GM18505 (cell line): ENCODE measurements around the gene ERN1.

Experiments
- ATAC-seq: cut with Tn5 transposase; IDR thresholded peaks from one replicate; pipeline ENCODE4 v1.9.1; 2021; ENCODE audit not compliant: unreplicated experiment
- POLR2A ChIP-seq: IDR thresholded peaks from 4 replicates; pipeline ENCODE4 v1.6.1; 2011; ENCODE audit warnings: borderline replicate concordance; ENCODE audit not compliant: insufficient read depth, insufficient read length; ENCODE audit errors: extremely low read depth

Gene ERN1

DNA sequence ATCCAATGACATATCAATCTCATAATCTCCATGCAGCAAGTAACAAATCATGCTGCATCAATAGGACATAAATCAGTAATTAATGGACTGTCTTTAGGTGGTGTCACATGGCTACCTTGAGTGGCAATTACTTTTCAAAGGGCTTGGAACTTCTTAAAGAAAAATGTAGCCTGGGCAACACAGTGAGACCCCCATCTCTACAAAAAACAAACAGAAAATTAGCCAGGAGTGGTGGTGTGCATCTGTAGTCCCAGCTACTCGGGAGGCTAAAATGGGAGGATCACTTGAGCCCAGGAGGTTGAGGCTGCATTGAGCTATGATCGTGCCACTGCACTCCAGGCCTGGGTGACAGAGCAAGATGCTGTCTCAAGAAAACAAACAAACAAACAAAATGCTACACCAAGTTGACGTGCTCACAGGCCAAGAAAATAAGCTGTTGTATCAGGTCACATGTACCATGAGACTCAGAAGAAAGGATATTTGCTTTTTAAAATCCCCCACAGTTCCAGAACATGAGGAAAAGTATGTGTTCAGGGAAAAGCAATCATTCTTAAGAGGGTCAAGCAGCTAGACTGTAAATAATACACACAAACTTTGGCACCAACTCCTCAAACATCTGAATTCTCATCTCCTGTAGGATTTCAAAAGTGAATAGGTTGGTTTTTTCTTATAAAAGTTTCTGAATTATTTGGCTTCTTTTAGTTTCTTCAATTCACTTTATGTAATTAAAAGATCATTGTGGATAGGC, 23.8 kb upstream of the ERN1 start:
- no peak for ATAC-seq
- TF ChIP-seq POLR2A = no peak

DNA sequence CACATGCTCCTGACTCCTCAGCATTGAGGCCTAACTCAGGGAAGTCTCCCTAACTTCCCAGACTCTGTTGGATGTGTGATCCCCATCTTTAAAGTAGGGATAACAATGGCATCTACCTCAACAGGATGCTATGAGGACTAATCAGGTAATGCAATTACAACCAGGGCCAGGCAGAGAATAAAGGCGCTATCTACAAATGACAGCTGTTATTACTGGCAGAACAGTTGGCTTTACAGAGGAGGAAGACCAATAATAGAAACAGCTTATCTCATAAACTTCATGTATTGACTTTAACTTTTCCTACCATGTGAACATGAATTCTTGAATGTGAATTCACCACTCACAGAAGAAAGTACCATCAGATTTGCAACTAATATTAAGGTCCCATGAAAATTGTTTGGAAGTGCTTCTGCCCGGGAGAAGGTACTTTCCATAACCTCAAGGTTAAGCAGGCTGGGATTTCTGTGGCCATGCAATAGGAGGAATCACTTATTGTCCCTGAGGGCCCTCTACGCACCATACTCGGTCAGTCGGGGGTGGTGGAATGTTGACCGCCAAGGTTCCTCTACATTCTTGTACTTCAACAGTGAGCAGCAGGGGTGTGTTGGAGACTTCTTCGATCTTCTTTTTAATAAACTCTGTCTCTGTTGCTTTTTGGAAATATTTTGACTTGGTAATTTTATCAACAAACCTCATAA, 22.6 kb upstream of the ERN1 start:
- no peak for ATAC-seq
- TF ChIP-seq POLR2A = no peak

DNA sequence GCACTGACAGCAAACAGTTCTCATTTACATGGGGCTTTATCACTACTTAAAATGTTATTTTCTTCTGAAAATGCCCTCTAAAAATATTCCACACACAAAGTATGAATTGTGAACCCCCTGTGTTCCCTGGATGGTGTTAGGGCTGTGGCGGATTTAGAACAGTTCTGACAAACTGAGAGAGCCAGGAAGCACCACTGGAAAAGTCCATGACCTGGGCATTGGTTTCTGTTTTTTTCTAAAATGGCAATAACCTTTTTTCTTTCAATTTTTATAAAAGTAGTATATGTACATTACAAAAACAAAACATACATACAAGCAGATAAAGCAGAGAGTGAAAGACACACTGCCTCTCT, 21.0 kb upstream of the ERN1 start:
- no peak for ATAC-seq
- TF ChIP-seq POLR2A = no peak

DNA sequence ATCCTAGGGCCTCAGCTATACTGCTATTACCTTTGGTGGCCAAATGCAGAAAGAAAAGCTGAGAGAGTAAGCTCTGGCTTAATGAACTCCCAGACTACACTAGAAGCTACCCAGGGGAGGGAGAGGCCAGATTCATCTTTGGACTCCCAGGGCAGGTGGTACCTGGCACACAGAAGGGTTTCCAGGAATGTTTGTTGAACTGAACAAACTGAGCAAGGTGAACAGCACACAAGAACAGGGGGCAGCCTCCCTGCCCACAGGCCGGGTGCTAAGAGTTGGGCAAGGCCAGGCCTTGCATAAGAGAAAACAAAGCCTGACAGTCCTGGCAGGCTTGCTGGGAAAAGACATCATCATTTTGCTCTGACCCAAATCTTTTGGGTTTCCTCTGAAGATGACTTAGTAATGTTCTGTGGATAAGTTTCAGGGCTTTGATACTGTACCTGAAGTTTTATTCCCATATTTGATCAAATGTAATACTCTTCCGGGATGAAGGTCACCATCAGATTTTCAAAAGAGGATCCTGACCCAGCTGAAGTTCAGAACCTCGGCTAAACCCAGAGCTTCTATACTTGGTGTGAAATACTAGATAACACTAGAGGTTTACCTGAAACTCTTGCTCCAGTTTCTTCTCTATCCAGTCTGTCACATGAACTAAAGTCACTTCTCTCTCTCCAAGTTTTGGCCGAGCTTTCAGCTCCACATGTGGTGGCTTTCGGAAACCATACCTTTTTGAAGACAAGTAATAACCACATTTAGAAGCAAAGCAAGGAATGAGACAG, 20.5 kb upstream of the ERN1 start:
- TF ChIP-seq POLR2A = no peak
- ATAC-seq = no peak

DNA sequence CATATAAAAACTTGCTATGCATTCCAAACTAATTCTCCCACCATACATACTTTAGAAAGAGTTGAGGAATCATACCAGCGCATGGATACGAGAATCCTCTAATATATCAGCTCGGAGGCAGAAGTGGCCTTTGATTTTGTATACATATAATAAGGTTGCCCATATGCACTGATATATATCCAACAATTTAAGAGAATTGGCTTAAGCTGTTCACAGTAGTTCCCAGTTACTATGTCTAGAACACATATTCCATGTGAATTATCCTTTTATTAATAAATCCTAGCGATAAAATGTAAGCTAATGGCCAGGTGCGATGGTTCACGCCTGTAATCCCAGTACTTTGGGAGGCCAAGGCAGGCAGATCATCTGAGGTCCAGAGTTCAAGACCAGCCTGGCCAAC, 19.3 kb upstream of the ERN1 start:
- no peak for TF ChIP-seq POLR2A
- ATAC-seq = no peak

DNA sequence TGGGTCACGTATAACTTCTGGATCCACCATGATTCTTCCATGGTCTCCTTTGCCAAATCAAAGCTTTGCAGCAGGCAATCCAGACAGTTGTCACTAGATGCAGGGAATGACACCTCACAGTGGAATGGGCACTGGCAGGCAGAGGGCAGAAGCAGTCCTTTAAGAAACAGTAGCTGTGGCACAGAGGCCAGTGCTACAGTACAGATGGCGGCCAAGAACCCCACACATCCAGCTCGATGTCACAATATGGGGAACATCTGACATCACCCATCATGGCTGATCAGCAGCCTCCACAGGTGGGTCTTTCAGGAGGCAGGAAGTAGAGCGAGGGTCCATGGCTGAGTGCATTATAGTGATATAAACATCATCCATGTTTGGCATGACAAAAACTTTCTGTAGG, 18.8 kb upstream of the ERN1 start:
- peak; percentile 17 for TF ChIP-seq POLR2A
- ATAC-seq = no peak

DNA sequence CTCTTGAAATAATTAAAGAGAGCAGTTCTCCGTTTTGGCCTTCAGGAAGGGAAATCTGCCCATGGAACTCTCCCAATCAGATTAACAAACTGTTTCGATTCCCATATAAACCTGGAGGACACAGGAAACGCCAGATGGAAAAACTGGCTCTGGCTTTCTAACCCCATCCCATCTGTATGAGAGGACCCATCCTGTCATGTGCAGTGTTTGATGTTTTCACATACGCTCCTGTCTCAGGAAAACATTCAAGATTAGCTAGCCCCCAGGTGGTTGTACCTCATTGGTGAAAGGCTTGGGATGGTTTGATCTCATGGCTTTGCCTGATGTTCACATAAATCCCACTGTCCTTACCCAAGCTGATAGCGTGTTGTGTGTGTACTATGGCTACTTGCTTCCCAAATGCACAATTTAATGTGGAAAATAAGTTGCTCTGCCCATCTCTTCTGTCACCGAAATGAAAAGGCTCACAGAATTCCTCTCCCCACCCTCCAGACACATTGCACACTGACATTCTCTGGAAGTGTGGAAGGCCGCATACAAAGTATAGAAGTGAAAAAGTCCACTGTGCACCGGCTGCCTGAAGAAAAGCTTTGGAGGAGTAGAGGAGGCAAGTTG, 18.2 kb upstream of the ERN1 start:
- ATAC-seq = no peak

DNA sequence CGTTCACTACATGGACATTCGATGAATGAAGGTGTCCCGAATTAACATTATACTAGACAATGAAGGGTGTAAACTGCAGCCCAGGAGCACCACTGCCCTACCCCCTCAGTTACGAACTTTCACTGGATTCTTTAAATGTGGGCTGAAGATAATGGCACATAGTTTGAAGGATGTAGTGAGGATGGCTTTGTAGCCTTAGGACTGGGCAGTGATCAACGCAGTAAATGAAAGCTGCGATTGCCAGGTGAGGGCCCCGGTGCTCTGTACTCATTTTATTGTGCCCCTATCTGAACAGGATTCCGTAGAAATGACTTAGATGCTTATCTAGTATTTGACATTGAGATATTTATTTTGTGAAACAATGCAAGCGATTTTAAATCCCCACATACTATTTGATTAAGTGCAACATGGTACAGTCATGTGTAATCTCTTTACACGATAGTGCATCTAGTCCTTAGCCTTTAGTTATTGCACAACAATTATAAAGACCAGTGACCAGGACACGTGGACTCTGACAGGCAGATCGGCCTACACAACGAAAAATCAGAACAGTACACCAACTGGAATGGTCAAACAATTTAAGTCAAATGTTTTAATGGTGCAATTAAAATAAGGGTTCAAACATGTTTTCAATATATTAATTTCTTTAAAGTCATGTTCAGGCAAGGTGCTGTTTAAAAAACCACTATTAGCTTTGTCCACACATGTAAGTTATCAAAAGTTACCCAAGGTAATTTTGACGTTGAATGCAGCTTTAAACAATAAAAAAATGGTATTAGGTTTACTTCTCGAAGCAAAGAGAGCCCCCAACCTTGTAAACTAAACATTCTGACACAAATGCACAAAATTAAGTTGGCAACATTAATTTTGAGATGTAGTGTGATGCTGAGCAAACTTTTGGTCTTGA, 17.4 kb upstream of the ERN1 start:
- ATAC-seq = no peak
- peak; percentile 60 for TF ChIP-seq POLR2A

More for the DNA sequence above, 18.2 kb upstream of the ERN1 start:
- TF ChIP-seq POLR2A = no peak

DNA sequence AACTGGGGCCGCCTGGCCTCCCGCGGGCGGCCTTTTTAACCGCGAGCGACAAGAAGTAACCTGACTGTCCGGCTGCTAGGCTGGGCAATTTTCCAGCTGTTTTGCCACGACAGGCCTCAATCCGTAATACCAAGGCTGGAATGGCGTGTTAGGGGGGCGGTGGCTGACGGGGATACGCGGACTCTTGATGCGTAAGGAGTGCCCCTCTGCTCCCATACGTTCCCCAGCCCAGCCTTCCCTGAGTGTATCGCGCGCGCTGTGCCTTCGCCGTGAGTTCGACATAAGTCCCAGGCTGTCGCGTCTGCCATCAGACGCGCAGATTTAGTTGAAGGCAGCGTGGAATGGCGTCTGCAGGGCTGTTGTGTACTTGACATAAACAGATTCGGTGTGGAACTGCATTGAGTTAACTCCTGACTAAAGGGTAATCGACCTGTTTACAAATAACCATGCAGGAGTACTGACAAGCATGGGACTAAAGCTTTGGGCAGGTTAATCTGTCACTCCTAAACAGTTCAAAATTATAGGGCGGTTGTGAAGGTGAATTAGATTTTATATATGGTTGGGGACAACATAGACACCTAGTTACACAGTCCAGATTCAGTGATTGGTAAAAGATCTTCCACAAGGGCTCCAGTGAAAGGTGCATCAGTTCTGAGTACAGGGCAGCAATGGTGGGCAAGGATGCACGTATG, 16.6 kb upstream of the ERN1 start:
- peak; percentile 2 for ATAC-seq
- peak; percentile 63 for TF ChIP-seq POLR2A

DNA sequence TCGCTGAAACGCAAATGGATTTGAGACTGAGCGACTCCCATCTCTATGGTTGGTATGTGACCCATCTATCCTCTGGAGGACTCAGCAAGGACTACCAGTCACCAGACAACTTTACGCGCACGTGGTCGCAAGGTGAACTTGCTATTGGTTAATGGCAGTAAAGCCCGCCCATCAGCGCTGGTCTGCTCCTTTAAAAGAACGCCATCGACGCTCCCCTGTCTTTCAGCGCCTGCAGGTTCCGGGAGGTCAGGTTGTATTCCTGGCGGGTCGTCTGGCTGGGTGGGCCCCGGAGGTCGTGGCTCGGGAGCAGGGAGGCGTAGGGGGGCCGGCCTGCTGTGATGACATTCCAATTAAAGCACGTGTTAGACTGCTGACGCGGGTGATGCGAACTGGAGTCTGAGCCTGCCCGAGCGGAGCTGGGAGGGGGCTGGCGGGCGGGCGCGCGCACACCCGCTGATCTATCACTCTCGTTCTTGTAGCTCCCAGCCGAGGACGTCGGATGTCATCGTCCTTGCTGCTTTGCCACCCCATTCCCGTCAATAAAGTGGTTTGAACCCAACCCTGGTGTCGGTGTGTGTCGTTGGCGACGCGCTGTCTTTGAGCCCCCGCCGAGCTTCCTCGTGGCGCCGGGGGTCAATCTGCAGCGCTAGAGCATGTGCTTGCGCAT, 15.9 kb upstream of the ERN1 start:
- TF ChIP-seq POLR2A = peak; percentile 100
- peak; percentile 91 for ATAC-seq

DNA sequence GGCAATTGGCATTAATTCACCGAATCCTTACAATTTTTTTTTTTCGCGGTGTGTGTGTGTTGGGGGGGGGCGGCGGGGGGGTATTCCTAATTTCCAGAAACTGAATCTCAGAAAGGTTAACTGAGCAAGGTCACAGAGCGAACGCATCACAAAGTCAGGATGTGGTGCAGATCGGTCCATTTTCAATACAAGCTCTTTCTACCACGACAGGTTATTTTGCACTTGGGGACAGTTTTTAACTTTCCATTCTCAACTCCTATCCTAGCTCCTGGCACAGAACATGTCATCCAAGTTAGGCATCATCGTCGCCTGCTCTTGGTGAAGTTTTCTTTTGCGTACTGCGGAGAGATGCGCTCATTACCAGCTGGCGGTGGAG, 15.4 kb upstream of the ERN1 start:
- peak; percentile 7 for ATAC-seq
- TF ChIP-seq POLR2A = no peak
